ENCODE measurements around the gene SHKBP1.

Gene SHKBP1

GRCh38 chr19:40601134-40601974 is 24.7 kb downstream of the SHKBP1 start, which contains the start of gene LTBP4:
LTBP4 (plus strand) TSS chr19:40601369; CDS start chr19:40601388, 19 bp downstream.
- ChIA-PET POLR2A (interaction anchor here (1.3 to 1.4 kb wide), 2 partner anchors 9 to 52 kb away, joined by 3 to 4 read pairs; no protein-coding TSS in a partner anchor), CTCF (interaction anchor here (0.5 to 20.7 kb wide), 27 partner anchors 8 to 942 kb away, joined by 3 to 470 read pairs (median 5); partner anchors contain the start of genes BLVRB, RAB4B and SERTAD1)
- Histone ChIP-seq H3K4me1 (ENCODE audit: control insufficient read depth, insufficient read depth, low read length) (peaks cover 67% of the 10 kb centered on the region), H3K27ac (ENCODE audit: extremely low read depth, low read depth, low read length) (peak within 1 kb of the TSS; percentile 84; the same call in 1 of the 2 replicates), H3K4me3 (ENCODE audit: low read depth, low read length) (peak within 1 kb of the TSS; percentile 25), H3K36me3 (ENCODE audit: control insufficient read depth in 2 of 2, insufficient read depth in 1 of 2, low read length in 2 of 2) (no peaks in the 10 kb centered on the region), H3K9me3 (ENCODE audit: control insufficient read depth, insufficient read depth, low read depth, low read length) (no peaks in the 10 kb centered on the region)
- TF ChIP-seq PRDM6 (tag by site-specific recombination; IDR thresholded peaks at IDR 0.05) (no peak), ZNF248 (tag by site-specific recombination; IDR thresholded peaks at IDR 0.05) (no peak), ZXDB (tag by site-specific recombination; IDR thresholded peaks at IDR 0.05) (no peak), ZNF157 (tag by site-specific recombination; IDR thresholded peaks at IDR 0.05) (no peak), HOXC10 (CRISPR knock-in tag; IDR thresholded peaks at IDR 0.05) (no peak), ELK4 (IDR thresholded peaks at IDR 0.05; ENCODE audit: borderline replicate concordance, low read depth, low read length) (no peak), SP7 (tag by site-specific recombination; IDR thresholded peaks at IDR 0.05) (no peak; the same call in 1 of the 2 replicates), HIC1 (tag by site-specific recombination; IDR thresholded peaks at IDR 0.05) (no peak), ZBTB8A (tag by site-specific recombination; IDR thresholded peaks at IDR 0.05) (no peak; the same call in 1 of the 2 replicates), ZBTB7A (tag by site-specific recombination; IDR thresholded peaks at IDR 0.05; ENCODE audit: low read depth) (peak; percentile 31; the same call in 1 of the 2 replicates), ZNF623 (tag by site-specific recombination; IDR thresholded peaks at IDR 0.05) (no peak), INSM2 (tag by site-specific recombination; IDR thresholded peaks at IDR 0.05) (no peak), KLF10 (tag by site-specific recombination; IDR thresholded peaks at IDR 0.05) (peak; percentile 70; the same call in 1 of the 2 replicates), PRDM1 (tag by site-specific recombination; IDR thresholded peaks at IDR 0.05) (no peak), WT1 (tag by site-specific recombination; IDR thresholded peaks at IDR 0.05) (no peak), ZNF610 (tag by site-specific recombination; IDR thresholded peaks at IDR 0.05; ENCODE audit: borderline replicate concordance) (no peak), ZNF112 (tag by site-specific recombination; IDR thresholded peaks at IDR 0.05) (no peak), SCRT2 (tag by site-specific recombination; IDR thresholded peaks at IDR 0.05) (no peak), GLIS2 (tag by site-specific recombination; IDR thresholded peaks at IDR 0.05) (peak; percentile 36; the same call in 1 of the 2 replicates), ZNF558 (tag by site-specific recombination; IDR thresholded peaks at IDR 0.05) (no peak), PATZ1 (tag by site-specific recombination; IDR thresholded peaks at IDR 0.05) (no peak), ZNF701 (tag by site-specific recombination; IDR thresholded peaks at IDR 0.05) (no peak), ZNF335 (tag by site-specific recombination; conservative IDR thresholded peaks at IDR 0.05) (no peak), ZNF639 (tag by site-specific recombination; IDR thresholded peaks at IDR 0.05) (no peak), ZNF132 (tag by site-specific recombination; IDR thresholded peaks at IDR 0.05; ENCODE audit: borderline replicate concordance) (no peak), ZNF776 (tag by site-specific recombination; IDR thresholded peaks at IDR 0.05; ENCODE audit: borderline replicate concordance) (no peak)
